GM18519 (cell line): ENCODE data around the gene LANCL3.
"Not testable (repeated sequence)": the region's sequence is repeated elsewhere in the genome, so short reads cannot be mapped to it uniquely, and the experiment has no call there.

Source experiments
- ATAC-seq: cut with Tn5 transposase; IDR thresholded peaks from one replicate; pipeline ENCODE4 v1.9.1; 2021; ENCODE audit warnings: mild to moderate bottlenecking, moderate library complexity; ENCODE audit not compliant: unreplicated experiment, low FRiP score

Gene LANCL3

DNA sequence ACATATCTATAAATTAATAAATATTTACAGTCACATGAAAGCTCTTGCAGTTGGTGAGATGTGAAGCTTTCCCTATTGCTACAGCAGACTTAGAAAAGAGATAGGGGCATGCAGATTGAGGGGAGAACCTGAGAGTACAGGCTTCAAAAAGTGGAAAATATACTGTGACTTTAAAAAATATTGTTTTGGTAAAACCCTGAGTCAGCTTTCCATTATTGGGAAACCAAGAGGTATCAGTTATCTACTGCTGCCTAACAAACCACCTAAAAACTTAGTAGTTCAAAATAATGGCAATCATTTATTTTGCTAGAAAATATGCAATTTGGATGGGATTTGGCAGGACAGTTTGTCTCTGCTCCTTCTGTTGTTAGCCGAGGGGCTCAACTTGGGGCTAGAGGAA lies 38.3 kb downstream of the LANCL3 start:
- no peak for ATAC-seq

DNA sequence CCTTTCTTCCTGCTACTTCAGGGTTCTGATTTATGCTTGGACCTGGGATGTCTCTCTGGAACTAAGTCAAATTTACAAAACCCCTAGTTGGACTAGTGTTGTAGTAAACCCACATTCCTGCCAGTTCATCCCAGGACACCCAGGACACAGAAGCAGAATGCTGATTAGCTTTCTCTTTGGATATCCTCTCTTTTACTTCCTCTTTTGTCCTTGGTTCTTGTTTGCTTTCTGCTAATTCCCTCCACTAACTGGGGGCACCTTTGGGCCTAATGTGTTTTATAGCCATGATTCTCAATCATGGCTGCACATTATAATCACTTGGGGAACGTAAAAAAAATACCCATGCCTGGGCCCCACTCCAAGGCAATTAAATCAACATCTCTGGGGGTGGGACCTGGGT lies 42.5 kb downstream of the LANCL3 start:
- ATAC-seq: no peak

DNA sequence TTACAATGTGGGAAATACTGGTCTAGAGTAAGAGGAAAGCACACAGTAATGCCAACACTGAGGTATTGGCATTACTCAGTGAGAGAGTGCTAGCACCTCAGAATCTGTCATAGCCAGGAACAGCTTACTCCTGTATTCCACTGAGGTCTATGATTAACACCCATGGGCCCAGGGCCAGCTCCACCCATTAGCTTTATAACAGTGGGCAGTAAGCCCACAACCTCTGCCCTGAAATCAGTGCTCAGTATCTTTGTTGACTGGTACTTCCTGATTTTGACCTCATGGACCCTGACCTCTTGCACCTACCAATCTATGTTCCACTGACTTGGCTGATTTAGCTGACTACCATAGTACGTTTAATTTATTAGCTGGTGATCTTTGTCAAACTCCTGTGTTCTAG lies 56.1 kb downstream of the LANCL3 start:
- ATAC-seq: no peak

DNA sequence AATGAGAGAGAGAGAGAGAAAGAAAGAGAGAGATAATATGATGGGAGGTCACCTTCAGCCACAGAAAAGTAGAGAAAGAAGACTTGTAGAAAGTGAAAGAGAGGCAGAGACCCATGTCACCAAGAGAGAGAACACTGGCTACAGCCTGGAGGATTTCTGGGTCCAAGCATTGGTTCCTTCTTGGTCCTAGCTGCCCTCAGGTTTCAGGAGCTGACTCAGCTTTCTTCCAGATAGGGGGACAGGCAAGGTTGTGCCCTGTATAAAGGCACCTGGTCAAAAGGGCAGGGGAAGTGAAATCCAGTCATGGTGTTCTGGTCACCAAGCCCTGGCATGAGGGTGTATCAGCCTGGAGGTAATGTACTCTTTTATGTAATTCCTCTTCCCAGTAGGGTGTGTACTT lies 66.6 kb downstream of the LANCL3 start:
- no peak for ATAC-seq

DNA sequence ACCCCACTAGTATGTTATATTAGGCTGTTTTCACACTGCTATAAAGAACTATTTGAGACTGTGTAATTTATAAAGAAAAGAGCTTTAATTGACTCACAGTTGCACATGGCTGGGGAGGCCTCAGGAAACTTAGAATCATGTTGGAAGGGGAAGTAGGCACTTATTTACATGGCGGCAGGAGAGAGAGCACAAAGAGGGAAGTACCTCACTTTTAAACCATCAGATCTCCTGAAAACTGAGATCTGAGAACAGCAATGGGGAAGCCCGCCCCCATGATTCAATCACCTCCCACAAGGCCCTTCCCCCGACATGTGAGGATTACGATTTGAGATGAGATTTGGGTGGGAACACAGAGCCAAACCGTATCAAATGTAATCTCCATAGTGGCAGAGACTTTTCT lies 68.7 kb downstream of the LANCL3 start:
- ATAC-seq: no peak

DNA sequence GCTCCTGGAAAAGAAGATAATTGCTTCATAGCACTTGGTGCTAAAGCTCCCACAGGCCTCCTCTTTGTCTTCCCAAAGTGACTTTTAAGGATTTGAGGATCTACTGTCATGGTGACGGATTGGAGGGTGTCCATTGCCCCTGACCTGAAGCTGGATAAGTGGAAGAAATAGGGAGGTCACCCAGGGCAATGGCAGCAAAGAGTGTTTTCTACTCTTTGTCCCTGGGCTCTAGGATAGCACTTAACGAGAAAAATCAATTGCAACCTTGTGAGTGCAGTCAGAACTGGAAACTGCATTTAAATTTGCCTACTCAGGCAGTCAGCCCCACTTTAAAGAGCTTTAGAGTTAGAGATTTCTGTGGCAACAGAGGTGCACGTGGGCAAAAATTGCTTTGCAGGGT lies 70.4 kb downstream of the LANCL3 start:
- no peak for ATAC-seq

DNA sequence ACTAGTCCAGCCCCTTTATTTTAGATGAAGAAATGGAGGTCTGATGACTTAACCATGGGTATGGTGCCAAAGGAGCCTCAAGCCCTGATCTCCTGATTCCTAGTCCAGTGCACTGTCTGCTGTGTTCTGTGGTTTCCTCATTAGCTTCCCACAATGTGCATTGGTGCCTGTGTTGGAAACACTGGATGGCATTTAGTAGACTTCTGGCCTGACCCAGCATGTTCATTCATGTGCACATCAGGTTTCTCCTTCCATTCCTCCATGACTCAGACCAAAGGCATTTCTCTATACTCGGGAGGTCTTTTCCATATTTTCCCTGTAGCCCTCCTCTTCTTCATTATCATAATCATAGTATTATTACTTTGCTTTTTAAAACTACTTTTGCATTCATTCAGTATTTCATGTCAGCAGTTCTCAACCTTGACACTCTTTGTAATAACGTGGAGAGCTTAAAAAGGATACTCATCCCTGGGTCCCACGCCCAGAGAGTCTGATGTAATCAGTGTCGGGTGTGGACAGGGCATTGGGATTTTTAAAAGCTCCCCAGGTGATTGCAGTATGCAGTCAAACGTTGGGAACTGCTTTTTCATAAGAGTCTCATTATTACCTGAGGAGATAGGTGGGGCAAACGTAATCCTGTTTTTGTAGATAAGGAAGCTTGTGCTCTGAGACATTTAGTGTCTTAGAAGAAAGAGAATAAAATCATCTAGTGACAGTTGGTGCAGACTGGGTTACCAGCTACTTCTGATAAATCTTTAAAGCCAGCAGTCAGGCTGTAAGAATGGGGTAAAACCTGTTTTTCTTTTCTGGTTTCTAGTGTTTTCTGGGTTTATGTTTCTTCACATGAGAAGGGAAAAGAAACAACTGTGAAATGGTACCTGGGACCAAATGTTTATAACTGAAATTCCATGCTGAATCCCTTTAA lies 73.2 kb downstream of the LANCL3 start:
- ATAC-seq: no peak

DNA sequence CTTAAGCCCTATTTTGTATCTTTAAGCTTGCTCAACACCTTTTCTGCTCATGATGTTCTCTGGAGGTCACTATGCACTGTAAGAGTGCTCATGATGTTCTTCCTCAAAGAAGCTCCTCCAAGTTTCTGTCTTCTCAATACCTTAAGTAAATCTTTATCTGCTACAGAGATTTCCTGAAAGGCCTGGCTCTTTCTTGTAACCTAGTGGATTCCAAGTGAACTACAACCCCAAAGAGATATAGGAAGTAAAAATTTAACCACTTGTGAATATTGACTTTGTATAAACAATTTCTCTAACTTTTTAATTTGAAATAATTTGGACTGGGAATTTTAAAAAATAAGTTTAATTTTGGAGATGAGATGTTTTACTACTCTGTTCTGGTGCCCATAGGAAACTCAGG lies 74.8 kb downstream of the LANCL3 start:
- ATAC-seq: no peak

DNA sequence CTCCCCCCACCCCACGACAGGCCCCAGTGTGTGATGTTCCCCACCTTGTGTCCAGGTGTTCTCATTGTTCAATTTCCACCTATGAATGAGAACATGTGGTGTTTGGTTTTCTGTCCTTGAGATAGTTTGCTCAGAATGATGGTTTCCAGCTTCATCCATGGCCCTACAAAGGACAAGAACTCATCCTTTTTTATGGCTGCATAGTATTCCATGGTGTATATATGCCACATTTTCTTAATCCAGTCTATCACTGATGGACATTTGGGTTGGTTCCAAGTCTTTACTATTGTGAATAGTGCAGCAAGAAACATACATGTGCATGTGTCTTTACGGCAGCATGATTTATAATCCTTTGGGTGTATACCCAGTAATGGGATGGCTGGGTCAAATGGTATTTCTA lies 79.4 kb downstream of the LANCL3 start:
- ATAC-seq: not testable (repeated sequence)

DNA sequence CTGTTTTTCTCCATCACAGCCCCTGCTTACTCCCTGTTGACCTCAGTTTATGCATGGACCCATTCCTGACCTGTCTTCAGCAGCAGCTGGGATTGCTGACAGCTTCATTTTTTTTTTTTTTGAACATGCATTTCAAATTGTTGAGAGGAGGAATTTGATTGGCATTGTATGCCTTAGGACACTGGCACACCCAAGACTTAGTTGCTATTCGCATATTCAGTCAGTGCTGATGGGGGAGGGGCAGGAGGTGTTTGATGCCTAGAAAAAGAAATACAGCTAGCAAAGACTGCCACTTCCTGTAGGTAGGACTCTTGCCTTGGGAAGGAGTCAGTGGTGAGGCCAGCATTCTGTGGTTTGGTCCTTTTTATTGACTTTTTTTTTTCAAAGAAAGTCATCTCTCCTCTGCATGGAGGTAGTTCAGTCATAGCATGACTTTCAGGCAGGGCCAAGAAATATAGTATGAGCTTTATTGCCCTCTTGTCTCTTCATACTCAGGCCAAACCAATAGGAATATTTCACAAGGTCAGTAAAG lies 80.5 kb downstream of the LANCL3 start:
- no peak for ATAC-seq

DNA sequence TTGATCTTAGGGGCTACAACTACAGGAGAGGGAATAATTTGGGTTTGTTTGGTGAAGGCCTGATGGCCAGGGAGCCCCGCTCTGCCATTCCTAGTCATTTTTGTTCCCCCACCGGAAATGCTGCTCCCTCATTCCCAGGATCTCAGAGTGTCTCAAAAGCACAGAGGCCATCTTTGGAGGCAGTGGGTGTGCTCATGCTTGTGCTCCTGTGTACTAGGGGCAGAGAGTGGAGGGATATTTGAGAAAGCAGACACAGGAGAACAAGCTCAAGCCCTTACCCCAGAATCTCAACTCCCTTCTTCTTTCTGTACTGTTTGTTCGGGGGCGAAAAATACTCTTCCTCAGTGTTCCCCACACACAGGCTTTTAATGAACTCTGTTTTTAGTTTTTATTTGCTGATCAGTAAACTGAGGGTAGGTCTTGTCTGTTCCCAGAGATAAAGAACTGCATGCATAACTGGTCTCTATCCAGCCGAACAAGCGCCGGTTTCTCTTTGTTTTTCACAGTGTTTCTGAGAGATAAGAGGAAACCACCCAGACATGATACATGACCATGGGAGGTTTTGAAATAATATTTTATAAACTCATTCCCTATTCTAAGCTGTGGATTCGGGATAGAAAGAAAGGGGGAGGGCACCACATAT lies 81.2 kb downstream of the LANCL3 start:
- ATAC-seq: no peak

DNA sequence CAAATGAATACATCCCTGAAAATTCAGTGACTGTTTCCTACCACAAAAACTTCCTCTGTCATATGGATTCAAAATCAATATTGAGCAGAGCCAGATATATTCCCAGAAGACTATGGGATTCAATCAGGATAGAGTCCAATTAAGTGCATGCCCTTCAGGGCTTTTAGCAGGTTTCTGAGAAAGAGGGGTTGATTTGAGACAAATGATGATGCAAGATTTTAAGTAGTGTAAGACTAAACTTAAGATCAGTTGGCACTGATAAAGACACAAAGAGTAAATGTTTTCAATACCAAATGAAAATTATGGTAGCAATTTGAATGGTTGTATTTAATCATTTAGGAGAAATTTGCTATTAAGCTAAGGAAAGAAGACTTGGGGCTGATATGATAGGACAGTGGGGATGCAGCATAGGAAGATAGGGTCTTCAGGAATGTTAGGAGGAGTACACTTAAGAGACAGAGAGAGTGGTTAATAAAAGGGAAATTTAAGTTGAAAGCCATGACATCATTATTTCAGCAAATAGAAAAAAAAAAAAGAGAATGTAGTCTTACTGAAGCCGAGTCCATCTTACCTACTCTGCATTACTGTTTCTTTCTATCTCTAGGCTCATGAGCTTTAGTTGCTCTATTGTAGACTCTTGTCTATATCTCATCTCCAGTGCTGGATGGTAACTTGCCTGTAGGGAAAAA lies 82.1 kb downstream of the LANCL3 start:
- no peak for ATAC-seq

DNA sequence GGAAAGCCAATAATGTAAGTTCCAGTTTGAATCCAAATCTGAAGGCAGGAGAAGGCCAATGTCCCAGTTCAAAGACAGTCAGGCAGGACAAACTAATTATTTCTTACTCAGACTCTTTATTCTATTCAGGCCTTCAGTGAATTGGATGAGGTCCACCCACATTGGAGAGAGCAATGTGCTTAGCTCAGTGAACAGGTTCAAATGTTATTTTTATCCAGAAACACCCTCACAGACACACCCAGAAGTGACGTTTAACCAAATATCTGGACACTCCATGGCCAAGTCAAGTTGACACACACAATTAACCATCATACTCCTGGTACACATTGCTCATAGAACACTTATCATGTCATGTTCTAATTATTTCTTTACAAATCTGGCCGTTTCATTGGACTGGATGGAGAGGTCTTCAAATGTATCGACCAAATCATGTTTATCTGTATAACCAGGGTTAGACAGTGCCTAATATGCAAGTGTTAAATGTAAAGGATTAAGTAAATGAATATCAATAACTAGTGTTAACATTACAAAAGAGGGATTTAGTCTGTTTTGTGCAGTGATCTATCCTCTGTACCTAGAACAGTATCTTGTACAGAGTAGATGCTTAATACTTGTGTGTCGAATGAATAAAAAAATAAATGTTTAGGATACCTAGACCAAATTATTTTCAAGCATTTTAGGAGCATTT lies 87.0 kb downstream of the LANCL3 start:
- no peak for ATAC-seq

DNA sequence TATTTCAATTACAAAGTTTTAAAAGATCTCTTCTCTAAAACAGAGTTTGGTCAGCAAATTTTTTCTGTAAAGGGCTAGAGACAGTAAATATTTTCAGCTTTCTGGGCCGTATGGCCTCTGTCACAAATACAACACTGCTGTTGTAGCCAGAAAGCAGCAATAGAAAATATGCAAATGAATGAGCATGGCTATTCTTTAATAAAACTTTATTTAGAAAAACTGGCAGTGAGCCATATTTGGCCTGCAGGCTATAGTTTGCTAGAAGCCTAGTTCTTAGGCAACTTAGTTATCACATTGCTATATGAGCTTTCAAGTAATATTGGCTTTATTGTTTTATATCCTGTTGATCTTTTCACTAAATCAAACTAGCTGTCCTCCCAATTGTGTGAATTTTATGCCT lies 87.6 kb downstream of the LANCL3 start:
- ATAC-seq: no peak

DNA sequence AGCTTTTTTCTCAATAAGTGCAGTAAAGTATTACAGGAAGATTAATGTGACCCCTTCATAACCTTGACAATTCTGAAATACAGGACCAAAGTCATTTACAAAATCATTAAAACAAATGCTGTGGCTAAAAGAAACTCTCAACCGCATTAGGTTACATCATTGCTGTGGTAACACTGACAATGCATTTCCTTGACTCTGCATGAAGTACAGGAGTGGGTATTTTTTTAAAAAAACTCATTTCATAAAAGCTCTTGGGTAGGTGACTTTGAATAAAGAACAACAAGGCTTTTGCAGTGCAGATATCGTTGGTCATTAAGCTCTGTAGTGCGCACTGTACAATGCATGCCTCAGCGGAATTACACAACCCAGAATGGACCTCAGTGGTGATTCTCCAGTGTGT lies 90.7 kb downstream of the LANCL3 start:
- no peak for ATAC-seq

DNA sequence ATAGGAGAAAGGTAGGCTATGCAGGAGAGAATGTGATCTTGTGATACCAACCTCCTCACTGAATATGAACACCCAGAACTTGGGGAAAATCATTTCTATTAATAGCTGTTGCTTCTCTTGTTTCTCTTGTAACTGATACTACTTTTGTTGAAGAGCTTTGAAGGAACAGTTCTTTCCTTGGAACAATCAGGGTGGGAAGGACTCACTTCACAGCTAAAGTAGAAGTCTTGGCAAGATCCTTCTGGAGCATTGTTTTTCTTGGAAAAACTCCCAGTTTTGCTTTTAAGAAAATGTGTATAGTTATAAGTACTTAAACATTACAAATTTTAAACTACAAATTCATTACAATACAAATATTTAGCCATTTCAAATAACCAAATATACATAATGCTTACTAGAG lies 95.1 kb downstream of the LANCL3 start:
- ATAC-seq: no peak

DNA sequence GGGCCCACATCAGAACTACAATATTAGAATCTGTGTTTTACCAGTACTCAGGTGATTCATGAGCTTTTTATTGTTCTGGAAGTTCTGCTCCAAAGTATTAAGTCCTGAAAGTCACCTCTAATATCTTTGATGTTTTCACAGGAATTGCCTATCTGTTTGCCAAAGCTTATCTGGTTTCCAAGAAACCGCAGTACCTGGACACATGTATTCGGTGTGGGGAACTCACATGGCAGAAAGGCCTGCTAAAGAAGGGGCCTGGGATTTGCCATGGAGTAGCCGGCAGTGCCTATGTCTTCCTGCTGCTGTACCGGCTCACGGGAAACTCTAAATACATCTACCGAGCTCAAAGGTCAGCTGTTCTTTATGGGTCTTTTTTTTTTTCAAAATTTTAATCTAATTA lies 95.7 kb downstream of the LANCL3 start:
- no peak for ATAC-seq

DNA sequence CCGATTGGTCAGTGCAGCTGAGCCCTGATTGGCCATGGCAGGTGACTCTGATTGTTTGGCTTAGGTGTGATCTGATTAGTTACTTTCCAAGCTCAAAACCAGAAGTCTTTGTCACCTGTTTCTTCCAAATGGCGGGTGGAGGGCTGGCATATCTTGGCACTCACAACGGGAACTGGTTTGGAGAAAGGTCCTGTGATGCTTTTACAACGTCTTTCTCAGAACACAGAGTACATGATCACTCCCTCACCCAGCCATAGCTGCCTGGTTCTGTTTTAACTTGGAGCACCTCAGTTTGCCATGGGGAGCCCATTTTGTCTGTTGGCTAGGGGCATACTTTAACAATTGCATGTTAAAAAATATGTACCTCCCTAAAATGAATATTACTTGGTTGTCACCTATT lies 101.1 kb downstream of the LANCL3 start:
- ATAC-seq: no peak

DNA sequence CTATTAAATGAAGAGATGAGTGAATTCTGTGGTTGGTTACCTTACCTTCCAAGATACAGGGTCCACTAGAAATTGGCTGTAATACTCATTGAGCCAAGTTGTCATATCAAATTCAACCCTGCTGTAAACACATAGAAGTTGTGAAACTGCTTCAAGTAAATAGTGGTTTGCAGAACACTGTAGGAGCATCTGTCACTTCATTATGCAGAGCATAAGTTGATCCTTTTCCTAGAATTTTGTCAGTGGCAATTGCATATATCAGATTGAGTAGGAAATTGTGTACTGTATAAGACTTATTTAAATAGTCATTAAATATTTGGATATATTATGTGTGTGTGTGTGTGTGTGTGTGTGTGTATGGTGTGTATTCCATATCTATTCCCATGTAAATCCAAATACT lies 105.3 kb downstream of the LANCL3 start:
- no peak for ATAC-seq

DNA sequence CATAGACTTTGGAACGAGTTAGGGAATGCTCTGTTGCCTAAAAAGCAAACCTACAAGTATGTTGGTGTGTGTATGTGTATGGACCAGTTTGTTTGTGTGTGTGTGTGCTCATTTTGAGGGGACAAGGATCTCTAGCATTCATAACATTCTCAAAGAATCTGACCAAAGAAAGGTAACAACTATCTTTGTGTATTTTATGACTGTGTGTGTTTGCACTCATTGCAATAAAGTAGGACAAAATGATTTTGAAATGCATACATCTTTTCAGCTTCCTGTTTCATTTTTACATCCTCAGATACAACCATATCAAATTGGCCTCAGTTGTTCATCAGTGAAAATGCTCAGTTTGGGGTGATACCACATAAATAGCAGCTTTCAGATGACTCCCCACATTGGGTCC lies 105.8 kb downstream of the LANCL3 start:
- ATAC-seq: no peak

DNA sequence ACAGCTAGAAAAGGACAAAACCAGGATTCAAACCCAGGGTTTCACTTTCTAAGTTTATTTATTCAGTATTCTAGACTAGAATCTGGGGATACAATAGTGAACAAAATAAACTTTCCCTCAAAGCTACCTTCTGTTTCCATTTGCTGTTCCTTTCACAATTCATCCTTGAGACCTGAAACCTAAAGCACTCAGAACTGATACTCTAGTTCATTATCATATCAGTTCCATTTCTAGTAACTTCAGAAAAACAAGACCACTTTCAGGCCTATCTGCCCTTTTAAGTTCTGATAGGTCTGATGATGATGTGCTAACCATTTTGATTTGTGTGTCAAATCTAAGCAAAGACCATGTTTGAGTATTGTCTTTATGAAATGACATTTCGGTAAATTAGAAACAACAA lies 106.3 kb downstream of the LANCL3 start:
- ATAC-seq: no peak
